Neuronal stem cell (in vitro differentiated cells): ENCODE data around the gene CFAP161.
"Not testable (repeated sequence)": the region's sequence is repeated elsewhere in the genome, so short reads cannot be mapped to it uniquely, and the experiment has no call there.

Source experiments
- DNase-seq: peaks from one replicate; pipeline ENCODE4 v3.0.0-alpha.2; 2013; ENCODE audit warnings: low spot score
- H2AFZ ChIP-seq: one replicate; pipeline ENCODE4 v1.6.1; 2013; ENCODE audit warnings: mild to moderate bottlenecking, low read length, inconsistent platforms
- H2AK5ac ChIP-seq: 2 replicates; pipeline ENCODE4 v1.6.1; 2013; ENCODE audit warnings: low read depth, mild to moderate bottlenecking, inconsistent platforms, low read length, moderate library complexity, mixed read lengths
- H2BK120ac ChIP-seq: 2 replicates; pipeline ENCODE4 v1.6.1; 2013; ENCODE audit warnings: low read depth, mild to moderate bottlenecking, inconsistent platforms, low read length, moderate library complexity, mixed read lengths
- H2BK12ac ChIP-seq: one replicate; pipeline ENCODE4 v1.6.1; 2013; ENCODE audit warnings: low read length, inconsistent platforms
- H2BK15ac ChIP-seq: 2 replicates; pipeline ENCODE4 v1.6.1; 2013; ENCODE audit warnings: mild to moderate bottlenecking, low read length, inconsistent platforms, mixed read lengths
- H2BK5ac ChIP-seq: one replicate; pipeline ENCODE4 v1.6.1; 2013; ENCODE audit warnings: inconsistent platforms, mild to moderate bottlenecking, low read length, moderate library complexity
- H3K14ac ChIP-seq: one replicate; pipeline ENCODE4 v1.6.1; 2013; ENCODE audit warnings: low read length, inconsistent platforms
- H3K18ac ChIP-seq: 2 replicates; pipeline ENCODE4 v1.6.1; 2013; ENCODE audit warnings: low read length, inconsistent platforms
- H3K23ac ChIP-seq: 2 replicates; pipeline ENCODE4 v1.6.1; 2013; ENCODE audit warnings: low read depth, mild to moderate bottlenecking, mixed read lengths, low read length, inconsistent platforms; ENCODE audit not compliant: poor library complexity
- H3K27ac ChIP-seq: replicated peaks from 3 replicates; pipeline ENCODE4 v1.5.1; 2013; ENCODE audit warnings: low read length, inconsistent platforms
- H3K27me3 ChIP-seq, 3 experiments: 2 replicates each; pipeline ENCODE4 v1.6.1; 2013; ENCODE audit warnings: low read length in 3 of 3, mild to moderate bottlenecking in 2 of 3, inconsistent platforms in 1 of 3, low read depth in 1 of 3, mixed read lengths in 1 of 3, moderate library complexity in 1 of 3; ENCODE audit not compliant: control insufficient read depth in 3 of 3, insufficient read depth in 3 of 3
- H3K36me3 ChIP-seq, 2 donors: replicated peaks in 1 of 2; 2 replicates each; pipeline ENCODE4 v1.6.1; 2013; ENCODE audit warnings: low read length in 2 of 2; ENCODE audit not compliant: control insufficient read depth in 2 of 2, insufficient read depth in 2 of 2
- H3K4ac ChIP-seq: 2 replicates; pipeline ENCODE4 v1.6.1; 2013; ENCODE audit warnings: inconsistent platforms, mild to moderate bottlenecking, low read length, moderate library complexity
- H3K4me1 ChIP-seq, 2 donors: 1 replicate in 1 of 2; 2 replicates in 1 of 2; pipeline ENCODE4 v1.6.1; 2013; ENCODE audit warnings: low read length in 2 of 2, low read depth in 1 of 2; ENCODE audit not compliant: control insufficient read depth in 2 of 2, insufficient read depth in 1 of 2
- H3K4me2 ChIP-seq: one replicate; pipeline ENCODE4 v1.6.1; 2013; ENCODE audit warnings: mild to moderate bottlenecking, low read length, inconsistent platforms; ENCODE audit not compliant: insufficient read depth, poor library complexity, severe bottlenecking
- H3K4me3 ChIP-seq, 2 donors: 2 replicates each; pipeline ENCODE4 v1.5.1; 2013; ENCODE audit warnings: low read length in 2 of 2, mild to moderate bottlenecking in 2 of 2, inconsistent platforms in 1 of 2, moderate library complexity in 1 of 2
- H3K79me1 ChIP-seq: one replicate; pipeline ENCODE4 v1.6.1; 2013; ENCODE audit warnings: low read depth, mild to moderate bottlenecking, inconsistent platforms, low read length, moderate library complexity
- H3K9ac ChIP-seq: one replicate; pipeline ENCODE4 v1.6.1; 2013; ENCODE audit warnings: mild to moderate bottlenecking, low read depth, low read length, inconsistent platforms; ENCODE audit not compliant: poor library complexity
- H3K9me3 ChIP-seq, 2 donors: replicated peaks in 1 of 2; 2 replicates each; pipeline versions ENCODE3 to v1.6.1; 2013; ENCODE audit warnings: low read length in 2 of 2, mild to moderate bottlenecking in 2 of 2, inconsistent platforms in 1 of 2, low read depth in 1 of 2, mixed read lengths in 1 of 2, moderate library complexity in 1 of 2; ENCODE audit not compliant: control insufficient read depth in 2 of 2, insufficient read depth in 1 of 2
- H4K8ac ChIP-seq: one replicate; pipeline ENCODE4 v1.6.1; 2013; ENCODE audit warnings: low read depth, mild to moderate bottlenecking, inconsistent platforms, low read length, moderate library complexity
- H4K91ac ChIP-seq: one replicate; pipeline ENCODE4 v1.6.1; 2013; ENCODE audit warnings: low read length, low read depth, mild to moderate bottlenecking, inconsistent platforms; ENCODE audit not compliant: poor library complexity
- WGBS, 2 donors: extraction: QIAGEN DNeasy Blood & Tissue Kit; methylation state at CpG; one replicate each; pipeline ENCODE4 v1.1.7; 2013; ENCODE audit warnings: missing lambda C conversion rate in 2 of 2, mixed read lengths in 1 of 2; ENCODE audit not compliant: insufficient read length in 2 of 2, insufficient replicate concordance in 1 of 2; ENCODE audit errors: extremely low coverage in 2 of 2; 5-methylcytosine and 5-hydroxymethylcytosine counted together

The CFAP161 gene

DNA sequence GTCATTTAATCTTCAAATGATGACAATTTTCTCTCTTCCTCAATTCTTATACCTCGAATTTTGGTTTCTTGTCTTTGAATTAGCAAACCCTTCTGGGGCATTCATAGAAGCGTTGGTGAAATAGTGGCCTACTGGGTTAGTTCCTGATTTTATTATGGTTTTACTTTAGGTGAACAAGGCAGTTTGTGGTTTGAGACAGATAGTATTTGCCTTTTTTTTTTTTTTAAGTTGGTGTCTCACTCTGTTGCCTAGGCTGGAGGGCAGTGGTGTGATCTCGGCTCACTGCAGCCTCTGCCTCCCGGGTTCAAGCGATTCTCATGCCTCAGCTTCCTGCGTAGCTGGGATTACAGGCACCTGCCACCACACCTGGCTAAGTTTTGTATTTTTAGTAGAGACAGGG lies 7.4 kb downstream of the CFAP161 start:
- not testable (repeated sequence) for H3K79me1 ChIP-seq, DNase-seq, H2AK5ac ChIP-seq, H3K4me1 ChIP-seq, H2BK15ac ChIP-seq, H3K9ac ChIP-seq, H2BK12ac ChIP-seq, H3K4me3 ChIP-seq, H2AFZ ChIP-seq, H2BK120ac ChIP-seq, H3K36me3 ChIP-seq, H3K9me3 ChIP-seq, H3K18ac ChIP-seq, H2BK5ac ChIP-seq, H3K14ac ChIP-seq, H3K27me3 ChIP-seq, H3K4me2 ChIP-seq, H3K4ac ChIP-seq, H4K8ac ChIP-seq, H3K23ac ChIP-seq, H3K27ac ChIP-seq, H4K91ac ChIP-seq
- WGBS, 2 donors, result no CpG with 5 or more reads among the region's 6 CpGs

GRCh38 chr15:81146006-81146405 lies 11.9 kb downstream of the CFAP161 start:
- no peak overlapping the region for H2AK5ac ChIP-seq
- H2BK120ac ChIP-seq, result no peak overlapping the region
- H2BK15ac ChIP-seq, result no peak overlapping the region
- no peaks in the 10 kb centered on the region for H3K4me1 ChIP-seq
- H3K4me3 ChIP-seq, result no peak overlapping the region
- H3K14ac ChIP-seq, result no peak overlapping the region
- no peak overlapping the region for H3K4ac ChIP-seq
- no peaks in the 10 kb centered on the region for H3K36me3 ChIP-seq
- H3K4me2 ChIP-seq, result no peak overlapping the region
- DNase-seq, result no peak
- no peak overlapping the region for H4K8ac ChIP-seq
- H3K18ac ChIP-seq, result no peak overlapping the region
- H3K27ac ChIP-seq, result no peak overlapping the region
- H3K23ac ChIP-seq, result no peak overlapping the region
- H4K91ac ChIP-seq, result no peak overlapping the region
- H2AFZ ChIP-seq, result no peak overlapping the region
- no peak overlapping the region for H3K9ac ChIP-seq
- no peaks in the 10 kb centered on the region for H3K79me1 ChIP-seq
- no peaks in the 10 kb centered on the region for H3K9me3 ChIP-seq
- no peak overlapping the region for H2BK12ac ChIP-seq
- WGBS, 2 donors, result no CpG with 5 or more reads among the region's 1 CpG
- no peak overlapping the region for H2BK5ac ChIP-seq
- peaks cover 0 to 3% (median 0%) of the 10 kb centered on the region in 3 experiments for H3K27me3 ChIP-seq

- H3K79me1 ChIP-seq, result no peaks in the 10 kb centered on the region
- no peaks in the 10 kb centered on the region for H3K4me1 ChIP-seq
- no peak overlapping the region for H4K8ac ChIP-seq
- no peaks in the 10 kb centered on the region for H3K36me3 ChIP-seq
- peaks cover 0 to 3% (median 0%) of the 10 kb centered on the region in 3 experiments for H3K27me3 ChIP-seq
- no peak overlapping the region for H2BK15ac ChIP-seq
- no peak for DNase-seq
- no peak overlapping the region for H3K4me2 ChIP-seq
- H4K91ac ChIP-seq, result no peak overlapping the region
- H3K23ac ChIP-seq, result no peak overlapping the region
- H2AK5ac ChIP-seq, result no peak overlapping the region
- no peak overlapping the region for H2BK12ac ChIP-seq
- no peak overlapping the region for H2BK120ac ChIP-seq
- no peak overlapping the region for H3K14ac ChIP-seq
- no peak overlapping the region for H3K18ac ChIP-seq
- no peak overlapping the region for H3K4me3 ChIP-seq
- H3K9me3 ChIP-seq, result no peaks in the 10 kb centered on the region
- no peak overlapping the region for H3K9ac ChIP-seq
- no peak overlapping the region for H3K27ac ChIP-seq
- no peak overlapping the region for H3K4ac ChIP-seq
- no peak overlapping the region for H2BK5ac ChIP-seq
- no CpG with 5 or more reads among the region's 1 CpG for WGBS, 2 donors
- no peak overlapping the region for H2AFZ ChIP-seq
Measured at GRCh38 chr15:81146466-81146865, 12.4 kb downstream of the CFAP161 start.

GRCh38 chr15:81151389-81151788 lies 17.3 kb downstream of the CFAP161 start:
- no peaks in the 10 kb centered on the region for H3K27me3 ChIP-seq
- H3K79me1 ChIP-seq, result no peaks in the 10 kb centered on the region
- peak overlapping the region; percentile 19 for H3K18ac ChIP-seq
- H3K4ac ChIP-seq, result no peak overlapping the region
- no peak overlapping the region for H3K9ac ChIP-seq
- no peak overlapping the region for H3K23ac ChIP-seq
- no peak overlapping the region for H3K4me3 ChIP-seq
- H4K91ac ChIP-seq, result no peak overlapping the region
- H3K14ac ChIP-seq, result no peak overlapping the region
- H2BK120ac ChIP-seq, result no peak overlapping the region
- no peak overlapping the region for H3K4me2 ChIP-seq
- no peak overlapping the region for H2AFZ ChIP-seq
- H4K8ac ChIP-seq, result no peak overlapping the region
- H2BK15ac ChIP-seq, result no peak overlapping the region
- no peak for DNase-seq
- WGBS, 2 donors, result no CpG with 5 or more reads among the region's 7 CpGs
- no peaks in the 10 kb centered on the region for H3K36me3 ChIP-seq
- no peaks in the 10 kb centered on the region for H3K9me3 ChIP-seq
- no peak overlapping the region for H2AK5ac ChIP-seq
- no peak overlapping the region for H3K27ac ChIP-seq
- H3K4me1 ChIP-seq, result no peaks in the 10 kb centered on the region
- H2BK5ac ChIP-seq, result no peak overlapping the region
- no peak overlapping the region for H2BK12ac ChIP-seq
